ENCODE data around the gene AGER.

AGER gene

DNA sequence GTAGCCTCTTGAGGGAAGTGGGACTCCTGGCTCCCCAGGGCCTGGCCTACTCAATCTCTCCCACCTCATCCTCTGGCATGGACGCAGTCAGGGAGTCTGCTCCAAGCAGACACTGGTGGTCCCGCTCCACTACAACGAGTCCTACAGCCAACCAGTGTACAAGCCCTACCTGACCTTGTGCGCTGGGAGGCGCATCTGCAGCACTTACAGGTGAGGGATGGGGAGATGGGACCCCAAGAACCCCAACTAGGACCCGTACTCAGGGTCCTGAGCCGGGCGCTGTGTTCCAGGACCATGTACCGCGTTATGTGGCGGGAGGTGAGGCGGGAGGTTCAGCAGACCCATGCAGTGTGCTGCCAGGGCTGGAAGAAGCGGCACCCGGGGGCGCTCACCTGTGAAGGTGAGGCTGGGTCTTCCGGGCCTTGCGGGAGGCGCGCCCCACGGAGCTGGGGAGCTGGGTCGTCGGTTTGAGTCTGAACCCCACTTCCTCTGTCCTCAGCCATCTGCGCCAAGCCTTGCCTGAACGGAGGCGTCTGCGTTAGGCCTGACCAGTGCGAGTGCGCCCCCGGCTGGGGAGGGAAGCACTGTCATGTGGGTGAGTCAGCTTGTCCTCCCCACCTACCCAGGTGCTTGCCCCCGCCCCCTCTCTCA, 17.5 kb downstream of the AGER start:
- H3K36me3 ChIP-seq (ENCODE audit: insufficient read depth, low read length) = peaks cover 61% of the 10 kb centered on the region
- H3K9me3 ChIP-seq (ENCODE audit: insufficient read depth, low read length, severe bottlenecking) = no peaks in the 10 kb centered on the region
- H3K79me2 ChIP-seq (ENCODE audit: insufficient read depth, low read length) = no peaks in the 10 kb centered on the region
- no peak overlapping the region for H3K9ac ChIP-seq (ENCODE audit: low read depth, low read length)
- no peak overlapping the region for H2AFZ ChIP-seq (ENCODE audit: low read depth, low read length)
- H3K4me2 ChIP-seq (ENCODE audit: insufficient read depth, low read length) = no peak overlapping the region
- ATAC-seq (ENCODE audit: insufficient read depth, low read depth) (no peak; the same call in 2 of the 3 replicates), DNase-seq (peak; percentile 24)
- no peaks in the 10 kb centered on the region for H4K20me1 ChIP-seq (ENCODE audit: insufficient read depth, low read length)
- H3K4me3 ChIP-seq (ENCODE audit: low read depth in 1 of 2, low read length in 2 of 2) = no peak overlapping the region
- H3K27ac ChIP-seq (ENCODE audit: low read length) = no peak overlapping the region; the same call in 1 of the 2 replicates
- H3K4me1 ChIP-seq (ENCODE audit: insufficient read depth, low read length) = no peaks in the 10 kb centered on the region
- H3K27me3 ChIP-seq (ENCODE audit: insufficient read depth, low read length, poor library complexity) = no peaks in the 10 kb centered on the region
- no peak for TF ChIP-seq EZH2 (IDR thresholded peaks at IDR 0.05; ENCODE audit: borderline replicate concordance, low read depth, low read length, severe bottlenecking)
- TF ChIP-seq, protein P1, sequence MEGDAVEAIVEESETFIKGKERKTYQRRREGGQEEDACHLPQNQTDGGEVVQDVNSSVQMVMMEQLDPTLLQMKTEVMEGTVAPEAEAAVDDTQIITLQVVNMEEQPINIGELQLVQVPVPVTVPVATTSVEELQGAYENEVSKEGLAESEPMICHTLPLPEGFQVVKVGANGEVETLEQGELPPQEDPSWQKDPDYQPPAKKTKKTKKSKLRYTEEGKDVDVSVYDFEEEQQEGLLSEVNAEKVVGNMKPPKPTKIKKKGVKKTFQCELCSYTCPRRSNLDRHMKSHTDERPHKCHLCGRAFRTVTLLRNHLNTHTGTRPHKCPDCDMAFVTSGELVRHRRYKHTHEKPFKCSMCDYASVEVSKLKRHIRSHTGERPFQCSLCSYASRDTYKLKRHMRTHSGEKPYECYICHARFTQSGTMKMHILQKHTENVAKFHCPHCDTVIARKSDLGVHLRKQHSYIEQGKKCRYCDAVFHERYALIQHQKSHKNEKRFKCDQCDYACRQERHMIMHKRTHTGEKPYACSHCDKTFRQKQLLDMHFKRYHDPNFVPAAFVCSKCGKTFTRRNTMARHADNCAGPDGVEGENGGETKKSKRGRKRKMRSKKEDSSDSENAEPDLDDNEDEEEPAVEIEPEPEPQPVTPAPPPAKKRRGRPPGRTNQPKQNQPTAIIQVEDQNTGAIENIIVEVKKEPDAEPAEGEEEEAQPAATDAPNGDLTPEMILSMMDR (IDR thresholded peaks at IDR 0.05; ENCODE audit: borderline replicate concordance, extremely low read depth, low read length, poor library complexity, severe bottlenecking) = no peak

DNA sequence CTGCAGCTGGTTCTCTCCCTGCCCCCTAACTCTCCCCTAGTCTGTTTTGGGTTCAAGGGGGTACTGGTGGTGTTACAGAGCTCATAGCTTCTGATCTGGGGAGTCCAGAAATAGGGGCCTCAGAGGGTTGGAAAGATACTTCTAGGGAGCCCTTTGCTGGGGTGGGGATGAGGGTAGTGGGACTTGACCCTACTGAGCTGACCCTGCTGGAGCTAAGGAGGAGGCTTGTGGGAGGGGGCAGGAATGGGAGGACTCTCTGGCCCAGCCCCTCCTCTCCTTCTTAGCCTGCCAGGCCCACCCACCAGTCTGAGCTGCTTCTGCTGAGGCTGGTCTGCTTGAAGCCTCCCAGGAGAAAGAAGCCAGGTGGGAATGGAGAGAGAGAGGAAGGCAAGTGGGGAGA, 19.8 kb downstream of the AGER start, which contains the start of gene EGFL8:
EGFL8 (plus strand) TSS at position 301 of the 400 bp plus-strand sequence. CDS start 1,571 bp downstream, outside the sequence.
- H3K36me3 ChIP-seq (ENCODE audit: insufficient read depth, low read length) = peaks cover 43% of the 10 kb centered on the region
- ATAC-seq (ENCODE audit: insufficient read depth, low read depth) (no peak), DNase-seq (no peak)
- H3K79me2 ChIP-seq (ENCODE audit: insufficient read depth, low read length) = no peaks in the 10 kb centered on the region
- no peak within 1 kb of the TSS for H3K4me3 ChIP-seq (ENCODE audit: low read depth in 1 of 2, low read length in 2 of 2)
- no peak within 1 kb of the TSS for H2AFZ ChIP-seq (ENCODE audit: low read depth, low read length)
- no peaks in the 10 kb centered on the region for H4K20me1 ChIP-seq (ENCODE audit: insufficient read depth, low read length)
- no peak within 1 kb of the TSS for H3K9ac ChIP-seq (ENCODE audit: low read depth, low read length)
- no peaks in the 10 kb centered on the region for H3K27me3 ChIP-seq (ENCODE audit: insufficient read depth, low read length, poor library complexity)
- no peaks in the 10 kb centered on the region for H3K9me3 ChIP-seq (ENCODE audit: insufficient read depth, low read length, severe bottlenecking)
- TF ChIP-seq, protein P1 (IDR thresholded peaks at IDR 0.05; ENCODE audit: borderline replicate concordance, extremely low read depth, low read length, poor library complexity, severe bottlenecking) = no peak
- TF ChIP-seq EZH2 (IDR thresholded peaks at IDR 0.05; ENCODE audit: borderline replicate concordance, low read depth, low read length, severe bottlenecking) = no peak
- H3K4me2 ChIP-seq (ENCODE audit: insufficient read depth, low read length) = no peak within 1 kb of the TSS
- H3K27ac ChIP-seq (ENCODE audit: low read length) = no peak within 1 kb of the TSS; the same call in 1 of the 2 replicates
- H3K4me1 ChIP-seq (ENCODE audit: insufficient read depth, low read length) = no peaks in the 10 kb centered on the region

DNA sequence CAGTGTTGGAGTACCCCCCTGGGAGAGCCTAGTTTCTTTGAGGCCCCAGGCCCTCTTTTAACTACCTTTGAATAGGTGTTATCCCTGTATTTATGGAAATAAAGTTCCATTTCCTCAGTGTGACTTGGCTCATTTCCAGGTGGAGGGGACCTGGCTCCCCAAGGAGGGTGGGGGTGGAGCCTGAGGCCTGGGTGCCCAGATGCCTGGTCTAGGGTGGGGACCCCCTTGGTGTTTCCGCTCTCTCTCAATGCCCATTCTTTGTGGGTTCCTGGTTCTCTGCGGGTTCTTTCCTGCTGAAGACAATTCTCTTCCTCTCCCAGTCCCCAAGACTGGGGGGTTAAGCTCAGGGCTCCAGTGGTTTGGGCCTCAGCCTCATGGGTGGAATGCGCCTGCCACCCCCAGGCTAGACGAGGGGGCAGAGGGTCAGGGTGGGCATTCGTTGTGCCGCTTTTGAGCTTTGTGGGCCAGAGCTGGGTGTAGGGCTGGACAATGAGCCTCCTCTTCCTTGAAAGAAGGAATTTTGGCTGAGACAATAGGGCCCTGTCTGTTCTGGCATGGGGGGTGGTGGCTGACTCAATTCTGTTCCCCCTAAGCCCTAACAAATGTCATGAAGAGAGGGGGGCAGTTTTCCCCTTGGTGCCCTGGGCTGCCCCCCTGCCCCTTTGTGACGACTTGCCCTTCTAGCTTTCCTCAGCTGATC, 20.3 kb downstream of the AGER start:
- no peaks in the 10 kb centered on the region for H3K9me3 ChIP-seq (ENCODE audit: insufficient read depth, low read length, severe bottlenecking)
- no peak overlapping the region for H2AFZ ChIP-seq (ENCODE audit: low read depth, low read length)
- H4K20me1 ChIP-seq (ENCODE audit: insufficient read depth, low read length) = no peaks in the 10 kb centered on the region
- H3K79me2 ChIP-seq (ENCODE audit: insufficient read depth, low read length) = no peaks in the 10 kb centered on the region
- H3K36me3 ChIP-seq (ENCODE audit: insufficient read depth, low read length) = peaks cover 39% of the 10 kb centered on the region
- H3K27ac ChIP-seq (ENCODE audit: low read length) = no peak overlapping the region; the same call in 1 of the 2 replicates
- H3K4me1 ChIP-seq (ENCODE audit: insufficient read depth, low read length) = no peaks in the 10 kb centered on the region
- no peak for ATAC-seq (ENCODE audit: insufficient read depth, low read depth)
- H3K9ac ChIP-seq (ENCODE audit: low read depth, low read length) = no peak overlapping the region
- TF ChIP-seq, protein P1 (IDR thresholded peaks at IDR 0.05; ENCODE audit: borderline replicate concordance, extremely low read depth, low read length, poor library complexity, severe bottlenecking) = no peak
- TF ChIP-seq EZH2 (IDR thresholded peaks at IDR 0.05; ENCODE audit: borderline replicate concordance, low read depth, low read length, severe bottlenecking) = no peak
- H3K4me2 ChIP-seq (ENCODE audit: insufficient read depth, low read length) = no peak overlapping the region
- no peaks in the 10 kb centered on the region for H3K27me3 ChIP-seq (ENCODE audit: insufficient read depth, low read length, poor library complexity)
- DNase-seq = no peak
- no peak overlapping the region for H3K4me3 ChIP-seq (ENCODE audit: low read depth in 1 of 2, low read length in 2 of 2)
